Glomerular endothelial cell (primary cell): ENCODE data around the gene RAPGEF4. TPM values are rescaled to one million over a fixed set of nuclear protein-coding genes. Genes with fewer than 3 reads are reported as not detected.
"Not testable (repeated sequence)": the region's sequence is repeated elsewhere in the genome, so short reads cannot be mapped to it uniquely, and the experiment has no call there.

Source experiments
- DNase-seq: peaks from one replicate; pipeline ENCODE4 v3.0.0-alpha.2; 2011; ENCODE audit warnings: low read depth, low spot score; ENCODE audit errors: extremely low read depth
- total RNA-seq: library from RNA; depleted of rRNA; stranded (reverse); fragments of >200 nt; gene quantifications from 2 replicates; pipeline ENCODE4 v1.2.3, GENCODE V29; 2015

RAPGEF4 gene
- total RNA-seq, 1 donor from 2014 or later = 5.1 TPM

GRCh38 chr2:172770887-172771286 is 35.2 kb downstream of the RAPGEF4 start:
- no peak for DNase-seq

- DNase-seq = no peak
Observed at GRCh38 chr2:172772633-172773032, 37.0 kb downstream of the RAPGEF4 start.

DNA sequence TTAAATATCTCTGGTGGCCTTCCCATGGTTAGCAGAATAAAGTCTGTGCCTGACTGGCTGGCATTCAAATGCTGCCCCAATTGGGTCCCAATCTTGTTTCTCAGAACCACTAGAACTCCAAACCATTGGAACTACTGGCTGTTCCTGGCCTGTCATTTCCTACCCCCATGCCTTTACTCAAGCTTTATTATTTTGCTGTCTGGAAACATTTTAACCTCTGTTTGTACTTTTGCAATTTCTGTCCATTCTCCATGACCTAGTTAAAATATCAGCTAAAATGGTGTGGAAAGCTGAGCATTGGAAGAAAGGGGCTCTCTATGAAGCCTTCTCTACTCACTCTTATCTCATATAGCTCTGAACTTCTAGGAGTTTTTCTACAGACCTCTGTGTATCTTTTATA is 38.7 kb downstream of the RAPGEF4 start:
- no peak for DNase-seq

GRCh38 chr2:172775319-172775718 is 39.7 kb downstream of the RAPGEF4 start:
- no peak for DNase-seq

DNA sequence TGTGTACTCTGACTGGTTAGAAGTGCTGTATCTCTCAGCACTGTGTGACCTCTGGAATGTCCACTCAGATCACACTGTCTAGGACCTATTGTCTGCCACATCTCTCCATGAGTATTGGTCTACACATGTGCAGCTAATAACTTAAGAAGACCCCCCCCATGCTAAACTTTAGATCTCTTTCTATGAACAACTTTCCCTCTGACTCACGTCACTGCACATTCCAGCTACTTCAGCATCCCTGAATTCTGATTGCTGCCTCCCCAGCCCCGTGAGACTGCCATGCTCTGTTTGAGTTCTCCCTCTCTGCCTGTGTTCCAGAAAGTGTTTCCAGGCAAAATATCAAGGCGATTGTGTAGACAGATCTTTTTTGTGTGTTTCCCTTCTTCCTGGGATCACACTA is 41.8 kb downstream of the RAPGEF4 start:
- no peak for DNase-seq

- DNase-seq = no peak
Observed at GRCh38 chr2:172782506-172783164, 47.0 kb downstream of the RAPGEF4 start.

DNA sequence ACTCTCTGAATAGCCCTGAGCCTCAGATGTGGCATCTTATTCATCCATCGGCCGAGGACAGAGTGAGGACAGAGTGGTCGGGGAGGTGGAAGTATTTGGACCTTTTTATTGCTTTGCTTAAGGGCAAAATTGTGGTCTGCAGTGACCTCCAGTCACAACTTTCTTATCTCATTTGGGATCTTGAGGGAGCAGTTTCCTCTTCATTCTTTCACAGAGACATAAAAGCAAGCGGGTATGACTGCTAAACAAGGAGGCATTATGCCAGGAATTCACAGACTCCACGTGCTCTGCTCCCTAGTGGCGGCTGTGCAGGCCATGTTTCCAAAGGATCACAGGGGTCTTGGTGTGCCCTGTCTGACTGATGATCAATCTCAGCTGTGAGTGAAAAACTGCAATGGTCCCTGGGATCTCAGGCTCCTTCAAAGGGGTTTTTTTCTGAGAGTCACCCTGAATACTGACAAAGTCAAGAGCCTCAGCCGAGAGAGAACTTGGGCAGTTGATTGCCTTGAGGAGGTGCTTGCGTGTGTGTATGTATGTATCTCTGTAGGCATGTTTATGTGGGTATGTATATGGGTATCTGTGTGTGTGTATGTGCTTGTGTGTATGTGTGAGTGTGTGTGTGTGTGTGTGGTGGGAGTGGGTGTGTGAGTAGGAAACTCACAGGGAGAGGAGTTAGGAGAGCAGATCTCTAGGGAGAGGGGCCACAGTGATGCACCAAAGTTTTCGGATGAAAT is 47.7 kb downstream of the RAPGEF4 start:
- DNase-seq = no peak

DNA sequence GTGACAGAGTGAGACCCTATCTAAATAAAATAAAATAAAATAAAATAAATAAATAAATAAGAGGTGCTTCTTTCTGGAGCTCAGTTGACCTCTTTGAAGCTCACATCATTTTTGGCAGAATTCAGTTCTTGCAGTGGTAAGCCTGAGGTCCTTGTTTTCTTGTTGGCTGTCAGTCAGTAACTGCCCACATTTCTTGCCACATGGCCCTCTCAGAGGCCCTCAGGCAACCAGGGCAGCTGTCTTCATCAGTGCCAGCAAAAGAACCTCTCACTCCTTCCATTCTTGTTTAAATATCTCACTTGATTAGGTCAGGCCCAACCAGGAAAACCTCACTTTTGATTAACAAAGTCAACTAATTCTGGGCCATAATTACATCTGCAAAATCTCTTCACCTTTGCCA is 53.2 kb downstream of the RAPGEF4 start:
- DNase-seq = no peak

DNA sequence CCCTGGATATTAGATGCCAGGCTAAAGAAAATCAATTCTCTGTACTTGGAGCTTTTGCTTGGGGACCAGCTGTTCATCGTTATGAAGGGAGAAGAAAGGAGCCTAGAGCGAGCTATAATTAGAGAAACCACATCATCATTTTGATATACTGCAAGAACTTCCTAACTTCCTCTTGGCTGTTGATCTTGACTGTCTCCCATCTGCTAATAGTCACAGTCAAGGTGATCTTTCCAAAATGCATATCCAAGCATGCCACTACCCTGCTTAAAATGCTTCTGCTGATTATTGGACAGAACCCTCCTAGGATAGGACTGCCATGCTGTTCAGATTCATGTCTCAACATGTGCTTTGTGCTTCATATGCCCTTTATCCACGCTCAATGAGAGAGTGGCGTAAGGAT is 54.8 kb downstream of the RAPGEF4 start:
- DNase-seq = no peak

DNA sequence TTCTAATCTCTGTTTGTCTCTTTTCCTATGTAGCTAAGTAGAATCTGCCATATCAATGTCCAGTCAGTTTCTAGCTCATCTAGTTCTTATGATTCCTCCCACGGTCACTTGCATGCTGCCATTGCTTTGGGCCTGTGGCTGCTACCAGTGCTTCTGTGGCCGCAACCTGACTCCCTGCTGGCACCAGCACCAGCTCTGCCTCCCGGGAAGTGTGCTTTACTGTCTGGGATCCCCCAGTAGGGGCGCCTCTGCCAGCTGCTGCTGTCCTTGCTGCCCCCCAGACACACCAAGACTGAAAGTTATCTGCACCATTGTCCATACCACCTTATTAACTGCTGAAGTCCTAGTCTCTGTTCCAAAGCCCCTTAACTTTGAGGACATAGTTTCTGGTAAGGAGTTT is 56.3 kb downstream of the RAPGEF4 start:
- DNase-seq = no peak

DNA sequence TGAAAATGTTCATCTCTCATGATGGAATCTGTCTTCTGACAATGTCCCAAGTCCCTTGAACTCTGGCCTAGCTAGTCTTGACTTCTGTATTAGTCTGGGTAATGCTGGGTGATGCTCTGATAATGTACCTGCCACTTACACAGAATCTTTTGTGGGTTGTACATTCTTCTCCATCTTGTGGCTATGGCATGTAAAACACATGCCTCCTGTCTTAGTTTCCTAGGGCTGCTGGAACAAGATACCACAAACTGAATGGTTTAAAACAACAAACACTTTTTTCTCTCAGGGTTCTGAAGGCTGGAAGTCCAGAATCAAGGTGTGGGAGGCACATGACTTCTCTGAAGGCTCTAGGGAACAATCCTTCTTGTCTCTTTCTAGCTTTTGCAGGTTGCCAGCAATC is 57.1 kb downstream of the RAPGEF4 start:
- no peak for DNase-seq

DNA sequence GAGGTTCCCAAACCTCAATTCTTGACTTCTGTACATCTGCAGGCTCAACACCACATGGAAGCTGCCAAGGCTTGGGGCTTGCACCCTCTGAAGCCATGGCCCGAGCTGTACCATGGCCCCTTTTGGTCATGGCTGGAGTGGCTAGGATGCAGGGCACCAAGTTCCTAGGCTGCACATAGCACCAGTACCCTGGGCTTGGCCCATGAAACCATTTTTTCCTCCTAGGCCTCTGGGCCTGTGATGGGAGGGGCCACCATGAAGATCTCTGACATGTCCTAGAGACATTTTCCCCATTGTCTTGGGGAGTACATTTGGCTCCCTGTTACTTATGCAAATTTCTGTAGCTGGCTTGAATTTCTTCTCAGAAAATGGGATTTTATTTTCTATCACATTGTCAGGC is 67.7 kb downstream of the RAPGEF4 start:
- DNase-seq = not testable (repeated sequence)

- no peak for DNase-seq
Observed at GRCh38 chr2:172804423-172804822, 68.8 kb downstream of the RAPGEF4 start.

DNA sequence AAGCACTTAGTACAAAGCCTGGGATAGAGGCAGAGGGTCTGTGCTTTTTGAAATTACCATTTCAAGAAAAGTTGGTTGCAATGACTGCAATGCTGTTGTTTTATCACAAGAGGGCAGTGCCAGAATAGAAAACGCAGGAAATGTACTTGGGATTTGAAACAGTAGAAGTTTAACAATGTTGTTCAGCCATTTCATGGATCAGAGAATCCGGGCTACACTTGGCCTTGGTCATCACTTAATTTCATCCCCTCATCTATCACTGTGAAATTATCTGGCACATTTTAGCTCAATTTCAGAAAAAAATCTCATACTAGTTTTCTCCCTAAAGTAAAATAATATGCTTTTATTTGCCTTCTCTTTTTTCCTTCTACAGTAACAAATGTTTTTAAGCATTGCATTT is 70.8 kb downstream of the RAPGEF4 start:
- no peak for DNase-seq

- DNase-seq = no peak
Observed at GRCh38 chr2:172806996-172807395, 71.4 kb downstream of the RAPGEF4 start.

DNA sequence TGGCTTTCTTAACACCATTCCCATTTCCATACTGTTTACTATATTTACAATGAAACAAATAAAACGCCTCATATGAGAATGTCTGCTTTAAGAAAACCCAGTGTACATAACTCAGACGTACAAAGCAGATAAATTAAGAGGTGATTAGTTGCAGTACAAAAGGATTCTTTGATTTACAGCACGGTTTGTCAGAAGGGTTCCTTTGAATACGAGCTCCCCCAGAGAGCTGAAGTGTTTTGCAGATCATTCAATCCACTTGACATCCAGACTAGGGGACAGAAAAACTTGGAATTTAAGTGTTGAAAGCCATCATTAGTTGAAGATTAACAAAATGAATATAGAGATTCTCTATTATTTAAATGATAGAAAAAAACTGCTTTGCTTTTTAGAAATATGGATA is 72.5 kb downstream of the RAPGEF4 start:
- DNase-seq = no peak

DNA sequence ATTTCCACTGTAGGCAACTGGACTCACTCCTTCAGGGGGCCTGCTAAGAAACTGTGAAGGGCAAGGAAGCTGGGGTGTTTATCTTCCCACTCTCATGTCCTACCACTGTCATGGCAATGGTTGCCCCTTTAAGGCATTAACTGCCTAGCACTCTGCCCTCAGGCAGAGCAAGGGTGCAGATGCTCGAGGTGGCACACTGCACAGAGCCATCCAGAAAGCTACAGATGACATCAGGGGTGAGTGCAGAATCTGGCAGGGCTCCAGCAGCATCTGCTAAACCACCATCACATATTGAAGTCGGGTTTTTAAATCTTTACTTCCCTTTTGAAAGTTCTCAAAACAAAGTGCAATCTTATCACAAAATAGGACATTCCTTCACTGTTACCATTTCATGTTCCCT is 75.4 kb downstream of the RAPGEF4 start:
- no peak for DNase-seq

GRCh38 chr2:172812158-172812744 is 76.6 kb downstream of the RAPGEF4 start:
- no peak for DNase-seq

- no peak for DNase-seq
Observed at GRCh38 chr2:172813314-172813888, 77.8 kb downstream of the RAPGEF4 start.

GRCh38 chr2:172817411-172817810 is 81.8 kb downstream of the RAPGEF4 start:
- DNase-seq = no peak

- no peak for DNase-seq
Observed at GRCh38 chr2:172819943-172820342, 84.3 kb downstream of the RAPGEF4 start.
